ENCODE data around the gene RNASE8. TPM values are rescaled to one million over a fixed set of nuclear protein-coding genes. Genes with fewer than 3 reads are reported as not detected.

Gene RNASE8
- total RNA-seq, 1 experiment from 2014 or later = not detected

DNA sequence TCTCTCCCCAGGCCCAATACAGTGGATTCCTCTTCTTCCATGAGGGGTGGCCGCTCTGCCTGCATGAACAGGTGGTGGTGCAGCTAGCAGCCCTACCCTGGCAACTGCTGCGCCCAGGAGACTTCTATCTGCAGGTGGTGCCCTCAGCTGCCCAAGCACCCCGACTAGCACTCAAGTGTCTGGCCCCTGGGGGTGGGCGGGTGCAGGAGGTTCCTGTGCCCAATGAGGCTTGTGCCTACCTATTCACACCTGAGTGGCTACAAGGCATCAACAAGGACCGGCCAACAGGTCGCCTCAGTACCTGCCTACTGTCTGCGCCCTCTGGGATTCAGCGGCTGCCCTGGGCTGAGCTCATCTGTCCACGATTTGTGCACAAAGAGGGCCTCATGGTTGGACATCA is 16.3 kb downstream of the RNASE8 start (continued):
- TF ChIP-seq NFATC4 (CRISPR knock-in tag; IDR thresholded peaks at IDR 0.05) = no peak
- no peak for TF ChIP-seq JUN (CRISPR knock-in tag; IDR thresholded peaks at IDR 0.05)
- no peak for TF ChIP-seq NR1H2 (CRISPR knock-in tag; IDR thresholded peaks at IDR 0.05)
- no peak for TF ChIP-seq ZNF317 (CRISPR knock-in tag; IDR thresholded peaks at IDR 0.05; ENCODE audit: borderline replicate concordance, low read depth)
- TF ChIP-seq SP1 (CRISPR knock-in tag; conservative IDR thresholded peaks at IDR 0.05) = no peak
- TF ChIP-seq, protein P1, sequence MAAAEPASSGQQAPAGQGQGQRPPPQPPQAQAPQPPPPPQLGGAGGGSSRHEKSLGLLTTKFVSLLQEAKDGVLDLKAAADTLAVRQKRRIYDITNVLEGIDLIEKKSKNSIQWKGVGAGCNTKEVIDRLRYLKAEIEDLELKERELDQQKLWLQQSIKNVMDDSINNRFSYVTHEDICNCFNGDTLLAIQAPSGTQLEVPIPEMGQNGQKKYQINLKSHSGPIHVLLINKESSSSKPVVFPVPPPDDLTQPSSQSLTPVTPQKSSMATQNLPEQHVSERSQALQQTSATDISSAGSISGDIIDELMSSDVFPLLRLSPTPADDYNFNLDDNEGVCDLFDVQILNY (CRISPR knock-in tag; IDR thresholded peaks at IDR 0.05) = no peak

DNA sequence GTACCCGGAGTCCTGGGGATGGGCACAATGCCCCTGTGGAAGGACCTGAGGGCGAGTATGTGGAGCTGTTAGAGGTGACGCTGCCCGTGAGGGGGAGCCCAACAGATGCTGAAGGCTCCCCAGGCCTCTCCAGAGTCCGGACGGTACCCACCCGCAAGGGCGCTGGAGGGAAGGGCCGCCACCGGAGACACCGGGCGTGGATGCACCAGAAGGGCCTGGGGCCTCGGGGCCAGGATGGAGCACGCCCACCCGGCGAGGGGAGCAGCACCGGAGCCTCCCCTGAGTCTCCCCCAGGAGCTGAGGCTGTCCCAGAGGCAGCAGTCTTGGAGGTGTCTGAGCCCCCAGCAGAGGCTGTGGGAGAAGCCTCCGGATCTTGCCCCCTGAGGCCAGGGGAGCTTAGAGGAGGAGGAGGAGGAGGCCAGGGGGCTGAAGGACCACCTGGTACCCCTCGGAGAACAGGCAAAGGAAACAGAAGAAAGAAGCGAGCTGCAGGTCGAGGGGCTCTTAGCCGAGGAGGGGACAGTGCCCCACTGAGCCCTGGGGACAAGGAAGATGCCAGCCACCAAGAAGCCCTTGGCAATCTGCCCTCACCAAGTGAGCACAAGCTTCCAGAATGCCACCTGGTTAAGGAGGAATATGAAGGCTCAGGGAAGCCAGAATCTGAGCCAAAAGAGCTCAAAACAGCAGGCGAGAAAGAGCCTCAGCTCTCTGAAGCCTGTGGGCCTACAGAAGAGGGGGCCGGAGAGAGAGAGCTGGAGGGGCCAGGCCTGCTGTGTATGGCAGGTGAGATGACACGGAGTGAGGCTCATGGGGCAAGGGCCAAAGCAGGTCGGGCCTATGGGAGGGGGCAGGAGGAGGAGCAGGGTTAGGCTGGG is 17.0 kb downstream of the RNASE8 start:
- ATAC-seq (no peak), DNase-seq (ENCODE audit: low spot score) (no peak)
- H3K27me3 Mint-ChIP-seq (ENCODE audit: low read depth) = no peaks in the 10 kb centered on the region
- no peak overlapping the region for H3K4me3 Mint-ChIP-seq
- POLR2A ChIA-PET = no interaction called here
- no peaks in the 10 kb centered on the region for H3K9me3 Mint-ChIP-seq
- no peak overlapping the region for H3K27ac Mint-ChIP-seq
- CTCF ChIA-PET = interaction anchor here (1.3 to 2.0 kb wide), 3 partner anchors 16 to 60 kb away, joined by 4 to 10 read pairs (median 7); no protein-coding TSS in a partner anchor
- H3K4me1 Mint-ChIP-seq = peaks cover 17% of the 10 kb centered on the region
- peaks cover 56% of the 10 kb centered on the region for H3K36me3 Mint-ChIP-seq
- TF ChIP-seq JAZF1 (CRISPR knock-in tag; IDR thresholded peaks at IDR 0.05) = no peak
- no peak for TF ChIP-seq TCF7 (CRISPR knock-in tag; IDR thresholded peaks at IDR 0.05; ENCODE audit: low read depth)
- TF ChIP-seq, protein P2, sequence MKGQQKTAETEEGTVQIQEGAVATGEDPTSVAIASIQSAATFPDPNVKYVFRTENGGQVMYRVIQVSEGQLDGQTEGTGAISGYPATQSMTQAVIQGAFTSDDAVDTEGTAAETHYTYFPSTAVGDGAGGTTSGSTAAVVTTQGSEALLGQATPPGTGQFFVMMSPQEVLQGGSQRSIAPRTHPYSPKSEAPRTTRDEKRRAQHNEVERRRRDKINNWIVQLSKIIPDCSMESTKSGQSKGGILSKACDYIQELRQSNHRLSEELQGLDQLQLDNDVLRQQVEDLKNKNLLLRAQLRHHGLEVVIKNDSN (CRISPR knock-in tag; IDR thresholded peaks at IDR 0.05) = no peak
- TF ChIP-seq, protein P3, sequence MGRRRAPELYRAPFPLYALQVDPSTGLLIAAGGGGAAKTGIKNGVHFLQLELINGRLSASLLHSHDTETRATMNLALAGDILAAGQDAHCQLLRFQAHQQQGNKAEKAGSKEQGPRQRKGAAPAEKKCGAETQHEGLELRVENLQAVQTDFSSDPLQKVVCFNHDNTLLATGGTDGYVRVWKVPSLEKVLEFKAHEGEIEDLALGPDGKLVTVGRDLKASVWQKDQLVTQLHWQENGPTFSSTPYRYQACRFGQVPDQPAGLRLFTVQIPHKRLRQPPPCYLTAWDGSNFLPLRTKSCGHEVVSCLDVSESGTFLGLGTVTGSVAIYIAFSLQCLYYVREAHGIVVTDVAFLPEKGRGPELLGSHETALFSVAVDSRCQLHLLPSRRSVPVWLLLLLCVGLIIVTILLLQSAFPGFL (CRISPR knock-in tag; IDR thresholded peaks at IDR 0.05; ENCODE audit: borderline replicate concordance) = no peak
- no peak for TF ChIP-seq ZNF138 (CRISPR knock-in tag; conservative IDR thresholded peaks at IDR 0.05)
- TF ChIP-seq ELF4 (CRISPR knock-in tag; IDR thresholded peaks at IDR 0.05; ENCODE audit: low read depth) = no peak
- TF ChIP-seq, protein P1 (CRISPR knock-in tag; IDR thresholded peaks at IDR 0.05) = no peak
- TF ChIP-seq CREB1 (CRISPR knock-in tag; IDR thresholded peaks at IDR 0.05) = no peak
- TF ChIP-seq, protein P4, sequence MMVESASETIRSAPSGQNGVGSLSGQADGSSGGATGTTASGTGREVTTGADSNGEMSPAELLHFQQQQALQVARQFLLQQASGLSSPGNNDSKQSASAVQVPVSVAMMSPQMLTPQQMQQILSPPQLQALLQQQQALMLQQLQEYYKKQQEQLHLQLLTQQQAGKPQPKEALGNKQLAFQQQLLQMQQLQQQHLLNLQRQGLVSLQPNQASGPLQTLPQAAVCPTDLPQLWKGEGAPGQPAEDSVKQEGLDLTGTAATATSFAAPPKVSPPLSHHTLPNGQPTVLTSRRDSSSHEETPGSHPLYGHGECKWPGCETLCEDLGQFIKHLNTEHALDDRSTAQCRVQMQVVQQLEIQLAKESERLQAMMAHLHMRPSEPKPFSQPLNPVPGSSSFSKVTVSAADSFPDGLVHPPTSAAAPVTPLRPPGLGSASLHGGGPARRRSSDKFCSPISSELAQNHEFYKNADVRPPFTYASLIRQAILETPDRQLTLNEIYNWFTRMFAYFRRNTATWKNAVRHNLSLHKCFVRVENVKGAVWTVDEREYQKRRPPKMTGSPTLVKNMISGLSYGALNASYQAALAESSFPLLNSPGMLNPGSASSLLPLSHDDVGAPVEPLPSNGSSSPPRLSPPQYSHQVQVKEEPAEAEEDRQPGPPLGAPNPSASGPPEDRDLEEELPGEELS (CRISPR knock-in tag; IDR thresholded peaks at IDR 0.05) = no peak
- TF ChIP-seq, protein P5, sequence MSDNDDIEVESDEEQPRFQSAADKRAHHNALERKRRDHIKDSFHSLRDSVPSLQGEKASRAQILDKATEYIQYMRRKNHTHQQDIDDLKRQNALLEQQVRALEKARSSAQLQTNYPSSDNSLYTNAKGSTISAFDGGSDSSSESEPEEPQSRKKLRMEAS (CRISPR knock-in tag; IDR thresholded peaks at IDR 0.05) = no peak
- TF ChIP-seq, protein P6, sequence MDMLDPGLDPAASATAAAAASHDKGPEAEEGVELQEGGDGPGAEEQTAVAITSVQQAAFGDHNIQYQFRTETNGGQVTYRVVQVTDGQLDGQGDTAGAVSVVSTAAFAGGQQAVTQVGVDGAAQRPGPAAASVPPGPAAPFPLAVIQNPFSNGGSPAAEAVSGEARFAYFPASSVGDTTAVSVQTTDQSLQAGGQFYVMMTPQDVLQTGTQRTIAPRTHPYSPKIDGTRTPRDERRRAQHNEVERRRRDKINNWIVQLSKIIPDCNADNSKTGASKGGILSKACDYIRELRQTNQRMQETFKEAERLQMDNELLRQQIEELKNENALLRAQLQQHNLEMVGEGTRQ (CRISPR knock-in tag; IDR thresholded peaks at IDR 0.05) = no peak
- TF ChIP-seq, protein P7, sequence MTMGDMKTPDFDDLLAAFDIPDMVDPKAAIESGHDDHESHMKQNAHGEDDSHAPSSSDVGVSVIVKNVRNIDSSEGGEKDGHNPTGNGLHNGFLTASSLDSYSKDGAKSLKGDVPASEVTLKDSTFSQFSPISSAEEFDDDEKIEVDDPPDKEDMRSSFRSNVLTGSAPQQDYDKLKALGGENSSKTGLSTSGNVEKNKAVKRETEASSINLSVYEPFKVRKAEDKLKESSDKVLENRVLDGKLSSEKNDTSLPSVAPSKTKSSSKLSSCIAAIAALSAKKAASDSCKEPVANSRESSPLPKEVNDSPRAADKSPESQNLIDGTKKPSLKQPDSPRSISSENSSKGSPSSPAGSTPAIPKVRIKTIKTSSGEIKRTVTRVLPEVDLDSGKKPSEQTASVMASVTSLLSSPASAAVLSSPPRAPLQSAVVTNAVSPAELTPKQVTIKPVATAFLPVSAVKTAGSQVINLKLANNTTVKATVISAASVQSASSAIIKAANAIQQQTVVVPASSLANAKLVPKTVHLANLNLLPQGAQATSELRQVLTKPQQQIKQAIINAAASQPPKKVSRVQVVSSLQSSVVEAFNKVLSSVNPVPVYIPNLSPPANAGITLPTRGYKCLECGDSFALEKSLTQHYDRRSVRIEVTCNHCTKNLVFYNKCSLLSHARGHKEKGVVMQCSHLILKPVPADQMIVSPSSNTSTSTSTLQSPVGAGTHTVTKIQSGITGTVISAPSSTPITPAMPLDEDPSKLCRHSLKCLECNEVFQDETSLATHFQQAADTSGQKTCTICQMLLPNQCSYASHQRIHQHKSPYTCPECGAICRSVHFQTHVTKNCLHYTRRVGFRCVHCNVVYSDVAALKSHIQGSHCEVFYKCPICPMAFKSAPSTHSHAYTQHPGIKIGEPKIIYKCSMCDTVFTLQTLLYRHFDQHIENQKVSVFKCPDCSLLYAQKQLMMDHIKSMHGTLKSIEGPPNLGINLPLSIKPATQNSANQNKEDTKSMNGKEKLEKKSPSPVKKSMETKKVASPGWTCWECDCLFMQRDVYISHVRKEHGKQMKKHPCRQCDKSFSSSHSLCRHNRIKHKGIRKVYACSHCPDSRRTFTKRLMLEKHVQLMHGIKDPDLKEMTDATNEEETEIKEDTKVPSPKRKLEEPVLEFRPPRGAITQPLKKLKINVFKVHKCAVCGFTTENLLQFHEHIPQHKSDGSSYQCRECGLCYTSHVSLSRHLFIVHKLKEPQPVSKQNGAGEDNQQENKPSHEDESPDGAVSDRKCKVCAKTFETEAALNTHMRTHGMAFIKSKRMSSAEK (CRISPR knock-in tag; IDR thresholded peaks at IDR 0.05; ENCODE audit: borderline replicate concordance) = no peak
- TF ChIP-seq, protein P8, sequence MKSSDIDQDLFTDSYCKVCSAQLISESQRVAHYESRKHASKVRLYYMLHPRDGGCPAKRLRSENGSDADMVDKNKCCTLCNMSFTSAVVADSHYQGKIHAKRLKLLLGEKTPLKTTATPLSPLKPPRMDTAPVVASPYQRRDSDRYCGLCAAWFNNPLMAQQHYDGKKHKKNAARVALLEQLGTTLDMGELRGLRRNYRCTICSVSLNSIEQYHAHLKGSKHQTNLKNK (CRISPR knock-in tag; IDR thresholded peaks at IDR 0.05) = no peak
- no peak for TF ChIP-seq GRHL2 (CRISPR knock-in tag; IDR thresholded peaks at IDR 0.05; ENCODE audit: insufficient replicate concordance, severe bottlenecking)
- TF ChIP-seq TP53 (CRISPR knock-in tag; IDR thresholded peaks at IDR 0.05) = no peak

Measured in WTC11 (cell line).